Esophagus muscularis mucosa (tissue), 4 donors: ENCODE results near the gene ACP4. TPM values are rescaled to one million over a fixed set of nuclear protein-coding genes. Genes with fewer than 3 reads are reported as not detected.
"Not testable (repeated sequence)": the region's sequence is repeated elsewhere in the genome, so short reads cannot be mapped to it uniquely, and the experiment has no call there.

Experiments
- DNase-seq: peaks from one replicate; pipeline ENCODE4 v3.0.0-alpha.2; 2017; ENCODE audit errors: extremely low spot score
- H3K27ac ChIP-seq, 4 donors: fragments of 200-600 bp; sonication (generic); replicated peaks in 1 of 4; 1 replicate in 3 of 4; 2 replicates in 1 of 4; pipeline ENCODE4 v1.5.1; 2016 to 2019; ENCODE audit warnings: mild to moderate bottlenecking in 1 of 4
- H3K27me3 ChIP-seq, 4 donors: fragments of 200-600 bp; sonication (generic); one replicate each; pipeline versions ENCODE4 v1.5.1 to v1.6.0; 2016 to 2019
- H3K36me3 ChIP-seq, 4 donors: fragments of 200-600 bp; sonication (generic); one replicate each; pipeline ENCODE4 v1.5.1; 2016 to 2019
- H3K4me1 ChIP-seq, 4 donors: fragments of 200-600 bp; sonication (generic); one replicate each; pipeline ENCODE4 v1.5.1; 2016 to 2019
- H3K4me3 ChIP-seq, 4 donors: fragments of 200-600 bp; sonication (generic); 1 replicate in 2 of 4; 2 replicates in 2 of 4; pipeline ENCODE4 v1.5.1; 2016 to 2019; ENCODE audit warnings: mild to moderate bottlenecking in 4 of 4, moderate library complexity in 1 of 4
- H3K9me3 ChIP-seq, 4 donors: fragments of 200-600 bp; sonication (generic); 1 replicate in 3 of 4; 2 replicates in 1 of 4; pipeline ENCODE4 v1.5.1; 2016 to 2019
- CTCF ChIP-seq, 3 experiments: fragments of 200-600 bp in 2 of 3; fragments of 450-650 bp in 1 of 3; sonication (generic) in 2 of 3; IDR thresholded peaks; one replicate each; pipeline ENCODE4 v1.5.1; 2017 to 2019; ENCODE audit warnings: antibody characterized with exemption in 3 of 3, mild to moderate bottlenecking in 2 of 3, moderate library complexity in 1 of 3
- EP300 ChIP-seq: sonication (generic); formaldehyde crosslinking; IDR thresholded peaks from one replicate; pipeline ENCODE4 v1.6.1; 2017; ENCODE audit warnings: antibody characterized with exemption
- POLR2A ChIP-seq: fragments of 450-650 bp; IDR thresholded peaks from one replicate; pipeline ENCODE4 v1.6.1; 2017; ENCODE audit warnings: antibody characterized with exemption, moderate library complexity, mild to moderate bottlenecking, low read depth
- POLR2AphosphoS5 ChIP-seq, 2 donors: sonication (generic); formaldehyde crosslinking; IDR thresholded peaks; one replicate each; pipeline ENCODE4 v1.6.1; 2017; ENCODE audit warnings: antibody characterized with exemption in 2 of 2
- WGBS: methylation state at CpG from one replicate; pipeline ENCODE4 v1.1.5; 2018; 5-methylcytosine and 5-hydroxymethylcytosine counted together
- intact Hi-C: fragments of 100-400 bp; cut with DNase I; formaldehyde crosslinking; loops from one replicate; pipeline ENCODE4 v1.15.1; 2023
- total RNA-seq, 4 donors: library from RNA; depleted of rRNA; stranded (reverse); fragments of >200 nt; gene quantifications; one replicate each; pipeline versions ENCODE4 v1.1.0 to v1.2.1, GENCODE V29; 2016

Gene ACP4
- total RNA-seq, 4 donors from 2014 or later = not detected

- no peak overlapping the region for H3K27ac ChIP-seq
- WGBS = 63% methylated on average over 6 of the region's 6 CpGs
- H3K4me3 ChIP-seq = no peak overlapping the region
- no peaks in the 10 kb centered on the region for H3K9me3 ChIP-seq
- no peaks in the 10 kb centered on the region for H3K36me3 ChIP-seq
- intact Hi-C loops = no loop called here
- DNase-seq = no peak
- no peaks in the 10 kb centered on the region for H3K4me1 ChIP-seq
- TF ChIP-seq EP300 (no peak), CTCF (IDR thresholded peaks at IDR 0.05) (no peak), POLR2A (no peak), POLR2AphosphoS5 (IDR thresholded peaks at IDR 0.05) (no peak)
- peaks cover 0 to 61% (median 1%) of the 10 kb centered on the region in 4 donors for H3K27me3 ChIP-seq
These were observed 40.7 kb upstream of the ACP4 start for GRCh38 chr19:50749490-50749889.

- H3K4me1 ChIP-seq = no peaks in the 10 kb centered on the region
- no peak overlapping the region for H3K4me3 ChIP-seq
- H3K9me3 ChIP-seq = no peaks in the 10 kb centered on the region
- H3K27me3 ChIP-seq = peaks cover 0 to 60% (median 1%) of the 10 kb centered on the region in 4 donors
- TF ChIP-seq POLR2AphosphoS5 (IDR thresholded peaks at IDR 0.05) (no peak), CTCF (IDR thresholded peaks at IDR 0.05) (no peak), EP300 (no peak), POLR2A (no peak)
- DNase-seq = no peak
- H3K36me3 ChIP-seq = no peaks in the 10 kb centered on the region
- no peak overlapping the region for H3K27ac ChIP-seq
- 59% methylated on average over 15 of the region's 15 CpGs for WGBS
- intact Hi-C loops = no loop called here
These were observed 40.2 kb upstream of the ACP4 start for GRCh38 chr19:50750010-50750409.

GRCh38 chr19:50753879-50754278 lies 36.3 kb upstream of the ACP4 start:
- DNase-seq = no peak
- Histone ChIP-seq H3K27me3 (peaks cover 0 to 71% (median 0%) of the 10 kb centered on the region in 4 donors), H3K27ac (no peak overlapping the region), H3K4me1 (no peaks in the 10 kb centered on the region), H3K4me3 (no peak overlapping the region), H3K9me3 (no peaks in the 10 kb centered on the region), H3K36me3 (no peaks in the 10 kb centered on the region)
- TF ChIP-seq CTCF (IDR thresholded peaks at IDR 0.05) (no peak), EP300 (no peak), POLR2A (no peak), POLR2AphosphoS5 (IDR thresholded peaks at IDR 0.05) (no peak)
- intact Hi-C loops = no loop called here
- WGBS = 91% methylated on average over 4 of the region's 4 CpGs

- H3K27ac ChIP-seq, H3K4me3 ChIP-seq, intact Hi-C loops, DNase-seq, H3K36me3 ChIP-seq, H3K4me1 ChIP-seq, H3K9me3 ChIP-seq: not testable (repeated sequence)
- WGBS = 63% methylated on average over 8 of the region's 8 CpGs
- peaks cover 0 to 59% (median 0%) of the 10 kb centered on the region in 4 donors for H3K27me3 ChIP-seq
These were observed 34.0 kb upstream of the ACP4 start for GRCh38 chr19:50756244-50756643.

- H3K36me3 ChIP-seq, DNase-seq, H3K9me3 ChIP-seq, H3K4me1 ChIP-seq, H3K4me3 ChIP-seq, H3K27ac ChIP-seq, intact Hi-C loops: not testable (repeated sequence)
- H3K27me3 ChIP-seq = peaks cover 0 to 66% (median 0%) of the 10 kb centered on the region in 4 donors
- 98% methylated on average over 3 of the region's 3 CpGs for WGBS
These were observed 32.6 kb upstream of the ACP4 start for GRCh38 chr19:50757624-50758023.

- DNase-seq, intact Hi-C loops, H3K36me3 ChIP-seq, H3K27ac ChIP-seq, H3K4me1 ChIP-seq, H3K4me3 ChIP-seq, H3K9me3 ChIP-seq: not testable (repeated sequence)
- peaks cover 0 to 73% (median 0%) of the 10 kb centered on the region in 4 donors for H3K27me3 ChIP-seq
- 47% methylated on average over 7 of the region's 18 CpGs for WGBS
These were observed 31.1 kb upstream of the ACP4 start for GRCh38 chr19:50759076-50759475.
